Astrocyte (in vitro differentiated cells and primary cell): Measurements from ENCODE around the gene PDYN.

Experiments
- EZH2 ChIP-seq: IDR thresholded peaks from 2 replicates; pipeline ENCODE4 v1.6.1; 2012; ENCODE audit warnings: mild to moderate bottlenecking, low read length, inconsistent platforms; ENCODE audit not compliant: insufficient read depth
- TF ChIP-seq, protein P1 (sequence below): IDR thresholded peaks from 2 replicates; pipeline ENCODE4 v1.5.1; 2011; ENCODE audit warnings: low read depth, mild to moderate bottlenecking, inconsistent platforms, low read length, moderate library complexity; ENCODE audit not compliant: insufficient read depth

DNA sequence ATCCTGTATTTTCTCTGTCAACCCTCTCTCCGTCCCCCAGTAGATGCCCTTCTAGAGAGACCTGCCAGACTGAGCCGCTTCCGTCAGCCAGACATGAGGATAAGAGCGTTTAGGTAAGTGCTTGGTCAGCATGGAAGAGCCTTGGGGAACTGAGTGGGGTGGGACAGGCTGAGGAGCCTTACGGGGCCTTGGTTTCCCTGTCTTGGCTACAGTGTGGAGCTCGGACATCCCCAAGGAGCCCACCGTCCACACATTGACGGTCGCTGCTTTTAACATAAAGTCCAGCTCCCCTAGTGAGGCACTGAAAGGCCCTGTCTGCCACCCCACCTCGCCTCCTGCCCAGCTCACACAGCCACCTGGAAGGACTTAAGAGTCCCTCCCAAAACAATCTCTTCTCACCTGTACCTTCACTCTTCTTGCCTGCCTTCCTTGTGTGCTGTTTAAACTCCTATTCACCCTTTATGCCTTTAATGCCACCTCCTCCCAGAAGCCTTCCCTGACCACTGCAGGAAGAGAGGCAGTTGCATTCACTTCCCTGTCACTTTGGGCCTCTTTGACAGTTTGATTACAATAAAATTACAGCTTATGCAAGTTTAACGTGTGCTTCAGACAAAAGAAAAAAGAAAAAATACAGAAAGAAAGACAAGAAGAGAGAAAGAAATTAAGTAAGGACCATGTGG, 42.3 kb downstream of the PDYN start:
- TF ChIP-seq, protein P1, sequence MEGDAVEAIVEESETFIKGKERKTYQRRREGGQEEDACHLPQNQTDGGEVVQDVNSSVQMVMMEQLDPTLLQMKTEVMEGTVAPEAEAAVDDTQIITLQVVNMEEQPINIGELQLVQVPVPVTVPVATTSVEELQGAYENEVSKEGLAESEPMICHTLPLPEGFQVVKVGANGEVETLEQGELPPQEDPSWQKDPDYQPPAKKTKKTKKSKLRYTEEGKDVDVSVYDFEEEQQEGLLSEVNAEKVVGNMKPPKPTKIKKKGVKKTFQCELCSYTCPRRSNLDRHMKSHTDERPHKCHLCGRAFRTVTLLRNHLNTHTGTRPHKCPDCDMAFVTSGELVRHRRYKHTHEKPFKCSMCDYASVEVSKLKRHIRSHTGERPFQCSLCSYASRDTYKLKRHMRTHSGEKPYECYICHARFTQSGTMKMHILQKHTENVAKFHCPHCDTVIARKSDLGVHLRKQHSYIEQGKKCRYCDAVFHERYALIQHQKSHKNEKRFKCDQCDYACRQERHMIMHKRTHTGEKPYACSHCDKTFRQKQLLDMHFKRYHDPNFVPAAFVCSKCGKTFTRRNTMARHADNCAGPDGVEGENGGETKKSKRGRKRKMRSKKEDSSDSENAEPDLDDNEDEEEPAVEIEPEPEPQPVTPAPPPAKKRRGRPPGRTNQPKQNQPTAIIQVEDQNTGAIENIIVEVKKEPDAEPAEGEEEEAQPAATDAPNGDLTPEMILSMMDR: no peak
- TF ChIP-seq EZH2: no peak
